ENCODE data around the gene TXNIP.

The TXNIP gene

GRCh38 chr1:146012703-146013558, 16.6 kb upstream of the TXNIP start:
- DNase-seq (ENCODE audit: extremely low read depth in 1 of 2, low read depth in 1 of 2): peak; percentile 16 to 22

GRCh38 chr1:146010126-146010738, 13.9 kb upstream of the TXNIP start:
- no peak for DNase-seq (ENCODE audit: extremely low read depth in 1 of 2, low read depth in 1 of 2)

GRCh38 chr1:146007489-146008133, 11.2 kb upstream of the TXNIP start:
- DNase-seq (ENCODE audit: extremely low read depth in 1 of 2, low read depth in 1 of 2): no peak

- DNase-seq (ENCODE audit: extremely low read depth in 1 of 2, low read depth in 1 of 2): no peak
Measured at GRCh38 chr1:146001709-146002108, 5.3 kb upstream of the TXNIP start.

GRCh38 chr1:145999321-146000024, 3.1 kb upstream of the TXNIP start:
- no peak for DNase-seq (ENCODE audit: extremely low read depth in 1 of 2, low read depth in 1 of 2)

- no peak for DNase-seq (ENCODE audit: extremely low read depth in 1 of 2, low read depth in 1 of 2)
Measured at GRCh38 chr1:145997718-145998023, 1.3 kb upstream of the TXNIP start.

GRCh38 chr1:145997016-145997717, 788 bp upstream of the TXNIP start:
- DNase-seq (ENCODE audit: extremely low read depth in 1 of 2, low read depth in 1 of 2): peak in 1 of 2 donors; percentile 17

GRCh38 chr1:145995964-145996432, 381 bp downstream of the TXNIP start:
- no peak for DNase-seq (ENCODE audit: extremely low read depth in 1 of 2, low read depth in 1 of 2)

GRCh38 chr1:145995148-145995881, 1.1 kb downstream of the TXNIP start:
- no peak for DNase-seq (ENCODE audit: extremely low read depth in 1 of 2, low read depth in 1 of 2)

GRCh38 chr1:145994391-145995120, 1.8 kb downstream of the TXNIP start:
- DNase-seq (ENCODE audit: extremely low read depth in 1 of 2, low read depth in 1 of 2): no peak

GRCh38 chr1:145993618-145994390, 2.6 kb downstream of the TXNIP start:
- DNase-seq (ENCODE audit: extremely low read depth in 1 of 2, low read depth in 1 of 2): no peak

- no peak for DNase-seq (ENCODE audit: extremely low read depth in 1 of 2, low read depth in 1 of 2)
Measured at GRCh38 chr1:145992958-145993617, 3.3 kb downstream of the TXNIP start.

GRCh38 chr1:145992502-145992936, 3.9 kb downstream of the TXNIP start:
- no peak for DNase-seq (ENCODE audit: extremely low read depth in 1 of 2, low read depth in 1 of 2)

GRCh38 chr1:145991735-145992412, 4.5 kb downstream of the TXNIP start:
- DNase-seq (ENCODE audit: extremely low read depth in 1 of 2, low read depth in 1 of 2): no peak

GRCh38 chr1:145990249-145990855, 6.0 kb downstream of the TXNIP start:
- DNase-seq (ENCODE audit: extremely low read depth in 1 of 2, low read depth in 1 of 2): no peak

GRCh38 chr1:145988773-145989172, 7.6 kb downstream of the TXNIP start:
- DNase-seq (ENCODE audit: extremely low read depth in 1 of 2, low read depth in 1 of 2): no peak

GRCh38 chr1:145987926-145988325, 8.5 kb downstream of the TXNIP start:
- DNase-seq (ENCODE audit: extremely low read depth in 1 of 2, low read depth in 1 of 2): no peak

All from activated CD8-positive, alpha-beta memory T cell treated with anti-CD3 and anti-CD28 coated beads for 1 hour (primary cell).